Heart left ventricle (tissue), 13 donors: ENCODE data around the gene CNTN5.

Experiments used
- POLR2A ChIP-seq, 2 donors: fragments of 450-650 bp; IDR thresholded peaks; one replicate each; pipeline ENCODE4 v1.6.1; 2017; ENCODE audit warnings: antibody characterized with exemption in 2 of 2, mild to moderate bottlenecking in 2 of 2, moderate library complexity in 2 of 2
- TF ChIP-seq, protein P1 (sequence below), 12 donors: fragments of 200-600 bp; sonication (generic) in 4 of 12; IDR thresholded peaks; one replicate each; pipeline versions ENCODE4 v1.5.0 to v1.8.0; 2018 to 2022; ENCODE audit warnings: antibody characterized with exemption in 12 of 12, mild to moderate bottlenecking in 5 of 12
- donor health status: ischemic (EF 13 %, LVEDD 7.1; RV severe dilation, severe dysfunction).
- donor health status: DM: no; HTN: yes; CAD: no.
- donor health status: DM: no; HTN: no; CAD: no.
- donor health status: ischemic (EF 25% LVEDD 6.9; RV normal size, moderate dysfunction).
- donor health status: ischemic (EF 25% LVEDD 5.7; RV mildly dilated, moderate dysfunction).
- donor health status: ischemic (EF 35%, LVEDD 5.7; RV mildly dilated, moderate dysfunction).
- donor health status: nonischemic (EF 11% LVEDD 7.7; RV severe dilation, severe dysfunction).
- donor health status: DM: yes; HTN: yes; CAD: no.
- donor health status: PGD.
- donor health status: ischemic (EF 29% LVEDD 5.4; RV normal size, mild dysfunction).
- donor health status: nonischemic (EF 23%, LVEDD 6.1; RV moderate dilation, normal function).

DNA sequence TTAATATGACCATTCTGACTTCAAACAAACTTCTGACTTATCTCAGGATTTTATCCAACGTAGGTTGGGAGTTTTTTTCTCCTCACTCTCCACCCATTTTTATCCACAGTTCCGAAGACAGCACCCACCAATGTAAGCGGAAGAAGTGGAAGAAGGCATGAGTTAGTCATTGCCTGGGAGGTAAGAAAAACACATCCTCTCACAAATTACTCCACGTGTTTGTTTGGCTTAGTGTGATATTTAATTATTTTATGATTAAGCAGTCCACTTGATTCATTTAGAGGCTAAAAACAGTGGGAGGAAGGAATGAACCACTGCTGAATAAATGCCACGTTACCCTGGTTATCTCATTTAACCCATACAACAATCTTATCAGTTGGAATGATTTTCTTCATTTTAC, 1276.8 kb downstream of the CNTN5 start:
- TF ChIP-seq, protein P1, sequence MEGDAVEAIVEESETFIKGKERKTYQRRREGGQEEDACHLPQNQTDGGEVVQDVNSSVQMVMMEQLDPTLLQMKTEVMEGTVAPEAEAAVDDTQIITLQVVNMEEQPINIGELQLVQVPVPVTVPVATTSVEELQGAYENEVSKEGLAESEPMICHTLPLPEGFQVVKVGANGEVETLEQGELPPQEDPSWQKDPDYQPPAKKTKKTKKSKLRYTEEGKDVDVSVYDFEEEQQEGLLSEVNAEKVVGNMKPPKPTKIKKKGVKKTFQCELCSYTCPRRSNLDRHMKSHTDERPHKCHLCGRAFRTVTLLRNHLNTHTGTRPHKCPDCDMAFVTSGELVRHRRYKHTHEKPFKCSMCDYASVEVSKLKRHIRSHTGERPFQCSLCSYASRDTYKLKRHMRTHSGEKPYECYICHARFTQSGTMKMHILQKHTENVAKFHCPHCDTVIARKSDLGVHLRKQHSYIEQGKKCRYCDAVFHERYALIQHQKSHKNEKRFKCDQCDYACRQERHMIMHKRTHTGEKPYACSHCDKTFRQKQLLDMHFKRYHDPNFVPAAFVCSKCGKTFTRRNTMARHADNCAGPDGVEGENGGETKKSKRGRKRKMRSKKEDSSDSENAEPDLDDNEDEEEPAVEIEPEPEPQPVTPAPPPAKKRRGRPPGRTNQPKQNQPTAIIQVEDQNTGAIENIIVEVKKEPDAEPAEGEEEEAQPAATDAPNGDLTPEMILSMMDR (IDR thresholded peaks at IDR 0.05) = no peak
- no peak for TF ChIP-seq POLR2A (IDR thresholded peaks at IDR 0.05)
